Measurements from ENCODE around the gene TMA7. TPM values are rescaled to one million over a fixed set of nuclear protein-coding genes. Genes with fewer than 3 reads are reported as not detected.
"Not testable (repeated sequence)": the region's sequence is repeated elsewhere in the genome, so short reads cannot be mapped to it uniquely, and the experiment has no call there.

TMA7 gene
- total RNA-seq (2012; rRNA removed), result 277 and 362 TPM in 2 replicates

DNA sequence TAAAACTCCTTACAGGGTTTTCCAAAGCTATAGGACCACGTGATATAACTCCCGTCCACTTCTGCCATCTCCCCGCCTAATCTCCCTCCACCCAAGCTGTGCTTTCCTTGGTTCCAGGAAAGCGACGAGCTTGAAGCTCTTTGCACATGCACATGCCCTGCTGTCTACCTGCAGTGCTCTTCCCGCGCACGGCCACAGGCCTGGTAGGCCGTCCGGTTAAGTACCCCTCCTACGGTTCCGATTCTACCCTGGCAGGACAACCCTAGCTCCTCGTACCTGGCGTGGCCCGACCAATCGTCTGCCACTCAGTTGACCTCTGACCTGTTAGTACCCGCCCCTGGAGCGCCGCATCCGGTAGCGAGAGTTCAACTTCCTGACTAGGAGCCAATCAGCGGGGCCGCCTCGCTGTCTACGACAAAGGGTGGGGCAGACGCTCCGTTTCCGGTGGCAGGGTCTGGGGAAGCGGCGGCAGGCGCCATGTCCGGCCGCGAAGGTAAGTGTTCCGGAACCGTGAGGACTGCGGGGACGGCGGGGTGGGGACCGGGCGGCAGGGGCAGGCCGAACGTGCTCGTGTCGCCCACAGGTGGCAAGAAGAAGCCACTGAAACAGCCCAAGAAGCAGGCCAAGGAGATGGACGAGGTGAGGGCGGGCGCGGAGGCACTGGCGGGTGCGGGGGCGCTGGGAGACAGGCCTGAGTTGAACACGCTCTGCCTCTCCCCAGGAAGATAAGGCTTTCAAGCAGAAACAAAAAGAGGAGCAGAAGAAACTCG, at the start of gene TMA7, which contains the start of gene CCDC51:
Gene TMA7 (plus strand): TSS at position 438 of the 770 bp plus-strand sequence. CDS start 40 bp downstream, at position 478.
Gene CCDC51 (minus strand): TSS at position 300 of the 770 bp plus-strand sequence. CDS start 4,991 bp downstream, outside the sequence.
- Histone ChIP-seq H3K27me3 (ENCODE audit: control insufficient read depth, insufficient read depth, low read length) (no peaks in the 10 kb centered on the region), H3K4me3 (ENCODE audit: low read length) (peak within 1 kb of the TSS; percentile 88), H3K36me3 (ENCODE audit: insufficient read depth, low read length) (peaks cover 21% of the 10 kb centered on the region), H3K4me1 (ENCODE audit: control insufficient read depth, insufficient read depth, low read length) (peaks cover 11% of the 10 kb centered on the region), H3K9ac (ENCODE audit: low read depth, low read length) (peak within 1 kb of the TSS; percentile 94), H3K4me2 (ENCODE audit: low read length) (peak within 1 kb of the TSS; percentile 90), H3K9me3 (replicated peaks; ENCODE audit: low read length) (no peaks in the 10 kb centered on the region)

DNA sequence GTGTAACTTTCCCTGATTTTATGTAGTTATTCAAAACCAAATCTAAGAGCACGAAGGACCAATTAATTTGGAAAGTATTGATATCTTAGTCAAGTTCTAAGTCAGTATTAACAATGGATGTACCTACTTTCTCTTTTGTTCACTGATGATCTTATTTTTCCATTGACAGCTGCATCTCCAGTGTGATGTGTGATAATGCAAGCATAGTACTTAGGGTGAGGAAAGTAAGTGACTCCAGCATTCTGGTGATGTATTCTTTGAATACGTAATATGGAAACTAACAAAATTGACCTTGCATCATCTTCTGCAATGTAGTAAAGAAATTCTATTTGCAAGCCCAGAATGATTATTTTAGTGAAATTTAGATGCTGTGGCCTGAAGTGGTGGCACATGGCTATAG, 45.7 kb upstream of the TMA7 start:
- Histone ChIP-seq H3K4me2 (ENCODE audit: low read length) (no peak overlapping the region), H3K36me3 (ENCODE audit: insufficient read depth, low read length) (no peaks in the 10 kb centered on the region), H3K9ac (ENCODE audit: low read depth, low read length) (no peak overlapping the region), H3K9me3 (replicated peaks; ENCODE audit: low read length) (no peaks in the 10 kb centered on the region), H3K27me3 (ENCODE audit: control insufficient read depth, insufficient read depth, low read length) (peaks cover 19% of the 10 kb centered on the region), H3K4me3 (ENCODE audit: low read length) (no peak overlapping the region), H3K4me1 (ENCODE audit: control insufficient read depth, insufficient read depth, low read length) (no peaks in the 10 kb centered on the region)

GRCh38 chr3:48395714-48396113, 44.3 kb upstream of the TMA7 start:
- Histone ChIP-seq H3K4me1 (ENCODE audit: control insufficient read depth, insufficient read depth, low read length) (no peaks in the 10 kb centered on the region), H3K4me3 (ENCODE audit: low read length) (no peak overlapping the region), H3K27me3 (ENCODE audit: control insufficient read depth, insufficient read depth, low read length) (peaks cover 19% of the 10 kb centered on the region), H3K36me3 (ENCODE audit: insufficient read depth, low read length) (no peaks in the 10 kb centered on the region), H3K9ac (ENCODE audit: low read depth, low read length) (no peak overlapping the region), H3K4me2 (ENCODE audit: low read length) (no peak overlapping the region), H3K9me3 (replicated peaks; ENCODE audit: low read length) (no peaks in the 10 kb centered on the region)

DNA sequence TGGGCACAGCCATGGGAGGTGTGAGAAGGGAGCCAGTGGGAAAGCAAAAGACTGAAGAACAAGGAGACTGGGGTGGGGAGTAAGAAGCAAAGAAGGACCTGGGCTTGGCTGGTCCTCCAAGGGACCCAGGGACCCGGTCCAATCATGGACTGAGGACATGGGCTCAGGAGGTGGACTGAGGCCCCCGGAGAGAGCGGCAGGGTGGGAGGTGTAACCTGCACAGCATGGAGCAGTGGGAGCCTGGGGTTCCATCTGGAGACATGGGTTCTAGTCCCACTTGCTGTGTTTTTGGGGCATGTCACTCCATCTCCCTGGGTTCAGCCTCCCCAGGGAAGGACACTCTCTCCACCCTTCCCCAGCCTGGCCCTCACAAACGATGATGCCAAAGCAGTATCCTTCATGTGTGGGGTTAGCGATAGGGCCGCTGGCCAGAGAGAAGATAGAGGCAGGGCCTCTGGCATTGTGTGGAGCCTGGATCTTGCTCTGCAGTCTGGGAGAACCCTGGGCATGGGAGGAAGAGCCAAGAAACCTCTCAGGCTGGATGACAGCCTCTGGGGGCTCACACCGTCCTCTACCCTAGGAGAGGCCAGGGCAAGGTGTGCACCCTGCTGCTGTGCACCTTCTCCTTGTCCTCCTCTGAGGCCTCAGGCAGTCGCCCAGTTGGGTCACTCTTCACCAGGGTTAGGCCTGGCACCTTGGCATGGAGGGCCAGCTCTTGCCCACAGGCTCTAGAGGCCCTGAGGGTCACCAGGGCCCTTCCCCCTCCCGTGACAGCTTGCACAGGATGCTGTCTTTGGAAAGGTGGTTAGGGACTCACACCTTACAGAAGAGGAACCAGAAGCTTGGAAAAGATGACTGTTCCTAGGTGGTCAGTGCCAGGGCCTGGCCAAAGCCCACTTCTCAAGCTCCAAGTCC, 42.0 kb upstream of the TMA7 start:
- Histone ChIP-seq H3K9me3 (replicated peaks; ENCODE audit: low read length) (no peaks in the 10 kb centered on the region), H3K27me3 (ENCODE audit: control insufficient read depth, insufficient read depth, low read length) (peaks cover 19% of the 10 kb centered on the region), H3K4me2 (ENCODE audit: low read length) (no peak overlapping the region), H3K9ac (ENCODE audit: low read depth, low read length) (no peak overlapping the region), H3K36me3 (ENCODE audit: insufficient read depth, low read length) (no peaks in the 10 kb centered on the region), H3K4me1 (ENCODE audit: control insufficient read depth, insufficient read depth, low read length) (peaks cover 17% of the 10 kb centered on the region), H3K4me3 (ENCODE audit: low read length) (no peak overlapping the region)

- H3K9me3 ChIP-seq (replicated peaks; ENCODE audit: low read length), result no peaks in the 10 kb centered on the region
- no peak overlapping the region for H3K4me3 ChIP-seq (ENCODE audit: low read length)
- no peak overlapping the region for H3K4me2 ChIP-seq (ENCODE audit: low read length)
- H3K4me1 ChIP-seq (ENCODE audit: control insufficient read depth, insufficient read depth, low read length), result peaks cover 17% of the 10 kb centered on the region
- peaks cover 19% of the 10 kb centered on the region for H3K27me3 ChIP-seq (ENCODE audit: control insufficient read depth, insufficient read depth, low read length)
- H3K36me3 ChIP-seq (ENCODE audit: insufficient read depth, low read length), result peaks cover 4% of the 10 kb centered on the region
- H3K9ac ChIP-seq (ENCODE audit: low read depth, low read length), result no peak overlapping the region
Measured at GRCh38 chr3:48398701-48399386, 41.2 kb upstream of the TMA7 start.

GRCh38 chr3:48399387-48400172, 40.5 kb upstream of the TMA7 start:
- Histone ChIP-seq H3K9ac (ENCODE audit: low read depth, low read length) (no peak overlapping the region), H3K4me3 (ENCODE audit: low read length) (no peak overlapping the region), H3K36me3 (ENCODE audit: insufficient read depth, low read length) (peaks cover 9% of the 10 kb centered on the region), H3K27me3 (ENCODE audit: control insufficient read depth, insufficient read depth, low read length) (peaks cover 19% of the 10 kb centered on the region), H3K4me1 (ENCODE audit: control insufficient read depth, insufficient read depth, low read length) (peaks cover 20% of the 10 kb centered on the region), H3K9me3 (replicated peaks; ENCODE audit: low read length) (no peaks in the 10 kb centered on the region), H3K4me2 (ENCODE audit: low read length) (no peak overlapping the region)

GRCh38 chr3:48400824-48401433, 39.1 kb upstream of the TMA7 start:
- no peak overlapping the region for H3K4me3 ChIP-seq (ENCODE audit: low read length)

GRCh38 chr3:48401434-48401901, 38.6 kb upstream of the TMA7 start:
- Histone ChIP-seq H3K4me2 (ENCODE audit: low read length) (peak overlapping the region; percentile 66), H3K36me3 (ENCODE audit: insufficient read depth, low read length) (peaks cover 13% of the 10 kb centered on the region), H3K4me1 (ENCODE audit: control insufficient read depth, insufficient read depth, low read length) (peaks cover 24% of the 10 kb centered on the region)
- H3K9ac ChIP-seq (ENCODE audit: low read depth, low read length); H3K27me3 ChIP-seq (ENCODE audit: control insufficient read depth, insufficient read depth, low read length); H3K9me3 ChIP-seq (replicated peaks; ENCODE audit: low read length); H3K4me3 ChIP-seq (ENCODE audit: low read length): not testable (repeated sequence)

More at GRCh38 chr3:48400824-48401433, 39.1 kb upstream of the TMA7 start:
- H3K9me3 ChIP-seq (replicated peaks; ENCODE audit: low read length), result no peaks in the 10 kb centered on the region
- H3K36me3 ChIP-seq (ENCODE audit: insufficient read depth, low read length), result peaks cover 13% of the 10 kb centered on the region
- no peak overlapping the region for H3K4me2 ChIP-seq (ENCODE audit: low read length)
- H3K4me1 ChIP-seq (ENCODE audit: control insufficient read depth, insufficient read depth, low read length), result peaks cover 24% of the 10 kb centered on the region
- peaks cover 8% of the 10 kb centered on the region for H3K27me3 ChIP-seq (ENCODE audit: control insufficient read depth, insufficient read depth, low read length)
- no peak overlapping the region for H3K9ac ChIP-seq (ENCODE audit: low read depth, low read length)

DNA sequence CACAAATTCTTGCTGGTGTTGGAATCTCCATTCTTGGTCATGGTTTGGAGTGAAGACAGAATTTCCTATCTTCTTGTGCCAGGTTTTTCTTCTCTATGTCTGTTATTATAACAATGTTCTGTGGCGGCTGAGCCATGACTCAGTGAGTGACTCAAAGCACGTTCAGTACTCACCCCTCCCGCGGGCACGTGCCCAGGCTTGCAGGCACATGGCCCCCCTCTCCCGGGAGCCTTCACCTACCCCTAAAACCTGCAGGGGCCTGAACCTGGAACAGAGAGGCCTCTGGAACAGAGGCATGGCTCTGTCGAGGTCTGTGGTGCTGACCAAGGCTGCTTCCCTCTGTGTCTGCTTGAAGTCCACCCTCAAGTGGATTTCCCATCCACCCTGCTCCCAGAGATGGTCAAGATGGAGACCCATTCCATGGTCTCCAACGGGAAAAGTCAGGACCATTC, 37.8 kb upstream of the TMA7 start:
- H3K36me3 ChIP-seq (ENCODE audit: insufficient read depth, low read length), result peaks cover 21% of the 10 kb centered on the region
- no peak overlapping the region for H3K9ac ChIP-seq (ENCODE audit: low read depth, low read length)
- H3K4me1 ChIP-seq (ENCODE audit: control insufficient read depth, insufficient read depth, low read length), result peaks cover 24% of the 10 kb centered on the region
- peaks cover 4% of the 10 kb centered on the region for H3K27me3 ChIP-seq (ENCODE audit: control insufficient read depth, insufficient read depth, low read length)
- peak overlapping the region; percentile 66 for H3K4me2 ChIP-seq (ENCODE audit: low read length)
- no peak overlapping the region for H3K4me3 ChIP-seq (ENCODE audit: low read length)
- H3K9me3 ChIP-seq (replicated peaks; ENCODE audit: low read length), result no peaks in the 10 kb centered on the region

- Histone ChIP-seq H3K9me3 (replicated peaks; ENCODE audit: low read length) (no peaks in the 10 kb centered on the region), H3K4me3 (ENCODE audit: low read length) (no peak overlapping the region), H3K4me1 (ENCODE audit: control insufficient read depth, insufficient read depth, low read length) (peaks cover 24% of the 10 kb centered on the region), H3K27me3 (ENCODE audit: control insufficient read depth, insufficient read depth, low read length) (peaks cover 4% of the 10 kb centered on the region), H3K36me3 (ENCODE audit: insufficient read depth, low read length) (peaks cover 21% of the 10 kb centered on the region), H3K9ac (ENCODE audit: low read depth, low read length) (no peak overlapping the region), H3K4me2 (ENCODE audit: low read length) (no peak overlapping the region)
Measured at GRCh38 chr3:48402907-48403306, 37.1 kb upstream of the TMA7 start.
